HepG2 (cell line): ENCODE data around the gene HEXA. TPM values are rescaled to one million over a fixed set of nuclear protein-coding genes. Genes with fewer than 3 reads are reported as not detected.
A peak's percentile ranks its signal among the peaks of the same experiment; 100 is the strongest.

Source experiments
- CREB1 ChIP-seq, 2 experiments: fragments of 450-650 bp in 1 of 2; IDR thresholded peaks; 2 replicates each; pipeline ENCODE4 v1.6.1; 2016 to 2017; ENCODE audit warnings: control low read depth in 1 of 2, mild to moderate bottlenecking in 1 of 2, missing compliant biosample characterization in 1 of 2, missing genetic modification characterization in 1 of 2
- DMTF1 ChIP-seq: sonication (generic); formaldehyde crosslinking; IDR thresholded peaks from 2 replicates; pipeline ENCODE4 v1.4.0; 2020; ENCODE audit warnings: mild to moderate bottlenecking, missing genetic modification reagents
- GTF2F1 ChIP-seq: fragments of 150-350 bp; IDR thresholded peaks from 2 replicates; pipeline ENCODE4 v1.6.1; 2014; ENCODE audit warnings: low read length
- HDAC6 ChIP-seq: fragments of 200-600 bp; sonication (generic); IDR thresholded peaks from 2 replicates; pipeline ENCODE4 v1.7.0; 2017; ENCODE audit warnings: mild to moderate bottlenecking, antibody characterized with exemption, low read length, low read depth
- HMG20A ChIP-seq: IDR thresholded peaks from 2 replicates; pipeline ENCODE4 v1.6.1; 2016; ENCODE audit warnings: borderline replicate concordance
- HNRNPLL ChIP-seq: fragments of 200-400 bp; formaldehyde crosslinking; IDR thresholded peaks from 2 replicates; pipeline ENCODE4 v1.6.1; 2017; ENCODE audit warnings: mild to moderate bottlenecking, low read depth, low read length; ENCODE audit not compliant: poor library complexity, severe bottlenecking
- JDP2 ChIP-seq: sonication (generic); formaldehyde crosslinking; IDR thresholded peaks from 2 replicates; pipeline ENCODE4 v1.8.1; 2022; ENCODE audit warnings: missing genetic modification reagents, borderline replicate concordance
- NFATC3 ChIP-seq: sonication (generic); formaldehyde crosslinking; IDR thresholded peaks from 2 replicates; pipeline ENCODE4 v1.5.1; 2020; ENCODE audit warnings: mild to moderate bottlenecking, missing genetic modification reagents
- NFE2 ChIP-seq: sonication (generic); formaldehyde crosslinking; IDR thresholded peaks from 2 replicates; pipeline ENCODE4 v1.4.0; 2020; ENCODE audit warnings: missing genetic modification reagents
- NFIC ChIP-seq: IDR thresholded peaks from 2 replicates; pipeline ENCODE4 v1.6.1; 2012; ENCODE audit warnings: mild to moderate bottlenecking, low read length, inconsistent platforms
- NFKBIZ ChIP-seq: IDR thresholded peaks from 2 replicates; pipeline ENCODE4 v1.6.1; 2018; ENCODE audit warnings: missing genetic modification reagents, missing compliant biosample characterization
- NR2F1 ChIP-seq, 2 experiments: fragments of 450-650 bp in 1 of 2; formaldehyde crosslinking in 1 of 2; IDR thresholded peaks; 2 replicates each; pipeline versions ENCODE4 v1.5.0 to v1.6.1; 2016 to 2020; ENCODE audit warnings: mild to moderate bottlenecking in 1 of 2, missing compliant biosample characterization in 1 of 2, missing genetic modification reagents in 1 of 2, moderate library complexity in 1 of 2
- RBAK ChIP-seq: sonication (generic); formaldehyde crosslinking; IDR thresholded peaks from 2 replicates; pipeline ENCODE4 v1.5.1; 2020; ENCODE audit warnings: mild to moderate bottlenecking, missing genetic modification reagents
- SP1 ChIP-seq, 2 experiments: fragments of 450-650 bp in 1 of 2; sonication (generic) in 1 of 2; formaldehyde crosslinking in 1 of 2; IDR thresholded peaks; 2 replicates each; pipeline versions ENCODE4 v1.4.0 to v1.6.1; 2016 to 2020; ENCODE audit warnings: missing genetic modification reagents in 1 of 2
- SRSF9 ChIP-seq: fragments of 200-400 bp; formaldehyde crosslinking; IDR thresholded peaks from 2 replicates; pipeline ENCODE4 v1.6.1; 2018; ENCODE audit warnings: borderline replicate concordance, mild to moderate bottlenecking, low read depth, low read length; ENCODE audit not compliant: insufficient read depth, poor library complexity, severe bottlenecking
- YY1 ChIP-seq: IDR thresholded peaks from 2 replicates; pipeline ENCODE4 v1.6.1; 2011; ENCODE audit warnings: low read length, low read depth, moderate library complexity, mild to moderate bottlenecking; ENCODE audit not compliant: insufficient read depth, insufficient replicate concordance
- ZFP36 ChIP-seq: fragments of 150-350 bp; IDR thresholded peaks from 2 replicates; pipeline ENCODE4 v1.6.1; 2018; ENCODE audit warnings: borderline replicate concordance, low read length, low read depth; ENCODE audit not compliant: partially characterized antibody
- ZNF282 ChIP-seq: fragments of 450-650 bp; IDR thresholded peaks from 2 replicates; pipeline ENCODE4 v1.6.1; 2018; ENCODE audit not compliant: partially characterized antibody
- ZNF317 ChIP-seq: sonication (generic); formaldehyde crosslinking; IDR thresholded peaks from 2 replicates; pipeline ENCODE4 v1.5.0; 2020; ENCODE audit warnings: mild to moderate bottlenecking, missing genetic modification reagents
- ZNF335 ChIP-seq: sonication (generic); formaldehyde crosslinking; IDR thresholded peaks from 2 replicates; pipeline ENCODE4 v1.4.0; 2020; ENCODE audit warnings: missing genetic modification reagents
- ZNF441 ChIP-seq: sonication (generic); formaldehyde crosslinking; IDR thresholded peaks from 2 replicates; pipeline ENCODE4 v1.7.0; 2021; ENCODE audit warnings: missing genetic modification reagents, borderline replicate concordance
- ZNF572 ChIP-seq: sonication (generic); formaldehyde crosslinking; IDR thresholded peaks from 2 replicates; pipeline ENCODE4 v1.5.1; 2020; ENCODE audit warnings: mild to moderate bottlenecking, missing genetic modification reagents
- ZNF775 ChIP-seq: sonication (generic); formaldehyde crosslinking; IDR thresholded peaks from 2 replicates; pipeline ENCODE4 v1.4.0; 2020; ENCODE audit warnings: missing genetic modification reagents, mild to moderate bottlenecking, moderate library complexity, borderline replicate concordance
- ZNF850 ChIP-seq: sonication (generic); formaldehyde crosslinking; conservative IDR thresholded peaks from 2 replicates; pipeline ENCODE4 v1.9.0; 2021; ENCODE audit warnings: mild to moderate bottlenecking, missing genetic modification reagents
- polyA plus RNA-seq, 8 experiments: library from polyadenylated mRNA; depleted of rRNA in 3 of 8; stranded (reverse) in 7 of 8; unstranded in 1 of 8; fragments of >200 nt; fragmentation: Illumina TruSeq in 4 of 8; extraction: Trizol in 4 of 8; gene quantifications; 2 replicates each; pipeline versions ENCODE4 v1.2.1 to v1.2.3, GENCODE V29; 2011 to 2016; ENCODE audit warnings: low read depth in 4 of 8, missing spikeins in 1 of 8, mixed read lengths in 1 of 8; ENCODE audit not compliant: insufficient read depth in 1 of 8
- total RNA-seq, 5 experiments: library from RNA; depleted of rRNA; stranded (reverse); fragments of >200 nt; fragmentation: Illumina TruSeq; extraction: Trizol; gene quantifications; 2 replicates each; pipeline ENCODE4 v1.2.3, GENCODE V29; 2016; ENCODE audit warnings: low read depth in 1 of 5
- TF ChIP-seq, protein P1 (sequence below): IDR thresholded peaks from 2 replicates; pipeline ENCODE4 v1.6.1; 2016; ENCODE audit warnings: missing genetic modification reagents, missing compliant biosample characterization
- TF ChIP-seq, protein P2 (sequence below): sonication (generic); formaldehyde crosslinking; IDR thresholded peaks from 2 replicates; pipeline ENCODE4 v1.5.0; 2020; ENCODE audit warnings: mild to moderate bottlenecking, missing genetic modification reagents

The HEXA gene
- total and polyA plus RNA-seq, 2 of the 13 experiments (the other 11 are each of a cell fraction or from before 2014, with no cell fraction given), result 106 to 219 TPM

DNA sequence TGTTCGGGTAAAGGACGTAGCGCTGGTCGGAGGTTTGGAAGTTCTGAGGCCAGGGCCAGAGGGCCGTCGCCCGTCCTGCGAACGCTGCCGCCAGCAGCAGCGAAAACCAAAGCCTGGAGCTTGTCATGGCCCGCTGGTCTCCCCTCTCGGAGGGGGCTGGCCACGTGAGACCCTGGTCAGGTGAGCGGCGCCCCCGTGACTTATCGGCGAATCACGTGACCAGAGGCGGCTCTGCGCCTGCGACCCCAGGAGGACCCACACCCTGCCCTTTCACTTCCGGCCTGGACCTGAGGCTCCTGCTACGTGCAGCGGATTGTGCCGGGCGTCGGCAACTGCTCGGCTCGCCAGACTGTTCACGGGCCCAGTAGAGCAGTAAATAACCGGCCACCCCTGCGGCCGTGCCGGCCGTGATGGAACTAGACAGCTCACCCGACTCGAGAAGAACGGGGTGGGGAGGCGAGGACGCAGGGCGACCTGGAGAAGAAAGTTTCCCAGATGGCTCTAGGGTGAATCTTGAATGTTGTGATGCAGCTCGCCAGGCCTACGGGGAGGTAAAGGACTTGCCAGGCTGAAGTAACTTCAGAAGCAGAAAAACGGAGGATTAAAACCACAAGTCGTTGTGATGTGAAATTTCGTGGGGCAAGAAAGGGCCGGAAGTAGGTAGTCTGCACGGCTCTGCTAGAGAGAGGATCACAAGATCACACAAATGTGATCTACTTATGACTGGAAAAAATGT is at the start of gene HEXA (continued):
- no peak for TF ChIP-seq SRSF9
- TF ChIP-seq JDP2 (CRISPR knock-in tag), result no peak
- TF ChIP-seq HMG20A, result peak; percentile 37; the same call in 1 of the 2 replicates
- TF ChIP-seq ZNF282, result no peak
- TF ChIP-seq SP1 (IDR thresholded peaks at IDR 0.05), result no peak
- peak; percentile 69; the same call in 1 of the 2 replicates for TF ChIP-seq SP1 (CRISPR knock-in tag; IDR thresholded peaks at IDR 0.05)
- TF ChIP-seq DMTF1 (CRISPR knock-in tag), result no peak
- TF ChIP-seq, protein P1, sequence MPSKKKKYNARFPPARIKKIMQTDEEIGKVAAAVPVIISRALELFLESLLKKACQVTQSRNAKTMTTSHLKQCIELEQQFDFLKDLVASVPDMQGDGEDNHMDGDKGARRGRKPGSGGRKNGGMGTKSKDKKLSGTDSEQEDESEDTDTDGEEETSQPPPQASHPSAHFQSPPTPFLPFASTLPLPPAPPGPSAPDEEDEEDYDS (CRISPR knock-in tag), result peak; percentile 74
- no peak for TF ChIP-seq ZNF850
- TF ChIP-seq HDAC6, result no peak
- TF ChIP-seq, protein P2, sequence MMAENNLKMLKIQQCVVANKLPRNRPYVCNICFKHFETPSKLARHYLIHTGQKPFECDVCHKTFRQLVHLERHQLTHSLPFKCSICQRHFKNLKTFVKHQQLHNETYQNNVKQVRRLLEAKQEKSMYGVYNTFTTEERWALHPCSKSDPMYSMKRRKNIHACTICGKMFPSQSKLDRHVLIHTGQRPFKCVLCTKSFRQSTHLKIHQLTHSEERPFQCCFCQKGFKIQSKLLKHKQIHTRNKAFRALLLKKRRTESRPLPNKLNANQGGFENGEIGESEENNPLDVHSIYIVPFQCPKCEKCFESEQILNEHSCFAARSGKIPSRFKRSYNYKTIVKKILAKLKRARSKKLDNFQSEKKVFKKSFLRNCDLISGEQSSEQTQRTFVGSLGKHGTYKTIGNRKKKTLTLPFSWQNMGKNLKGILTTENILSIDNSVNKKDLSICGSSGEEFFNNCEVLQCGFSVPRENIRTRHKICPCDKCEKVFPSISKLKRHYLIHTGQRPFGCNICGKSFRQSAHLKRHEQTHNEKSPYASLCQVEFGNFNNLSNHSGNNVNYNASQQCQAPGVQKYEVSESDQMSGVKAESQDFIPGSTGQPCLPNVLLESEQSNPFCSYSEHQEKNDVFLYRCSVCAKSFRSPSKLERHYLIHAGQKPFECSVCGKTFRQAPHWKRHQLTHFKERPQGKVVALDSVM (CRISPR knock-in tag), result peak; percentile 80
- peak; percentile 60 for TF ChIP-seq HNRNPLL
- peak; percentile 34; the same call in 1 of the 2 replicates for TF ChIP-seq CREB1 (IDR thresholded peaks at IDR 0.05)
- TF ChIP-seq CREB1 (CRISPR knock-in tag; IDR thresholded peaks at IDR 0.05), result no peak
- TF ChIP-seq ZNF775 (CRISPR knock-in tag), result no peak
- TF ChIP-seq RBAK (CRISPR knock-in tag), result peak; percentile 60; the same call in 1 of the 2 replicates
- peak; percentile 99 for TF ChIP-seq NFIC
- peak; percentile 94 for TF ChIP-seq GTF2F1
- TF ChIP-seq NR2F1 (CRISPR knock-in tag; IDR thresholded peaks at IDR 0.05), result peak; percentile 47 to 65; a peak in 2 of 4 replicates
- peak; percentile 82 for TF ChIP-seq ZNF317 (CRISPR knock-in tag)
- TF ChIP-seq ZNF441 (CRISPR knock-in tag), result peak; percentile 41; the same call in 1 of the 2 replicates
- TF ChIP-seq ZNF335 (CRISPR knock-in tag), result peak; percentile 93
- peak; percentile 95 for TF ChIP-seq NFKBIZ (CRISPR knock-in tag)
- TF ChIP-seq NFATC3 (CRISPR knock-in tag), result peak; percentile 83
- peak; percentile 87 for TF ChIP-seq YY1
- TF ChIP-seq ZNF572 (CRISPR knock-in tag), result peak; percentile 78; the same call in 1 of the 2 replicates
- no peak for TF ChIP-seq NFE2 (CRISPR knock-in tag)
- TF ChIP-seq ZFP36, result no peak
